Stomach (tissue), 4 donors: ENCODE measurements around the gene SMURF1.
A peak's percentile ranks its signal among the peaks of the same experiment; 100 is the strongest.

Experiments used
- CTCF ChIP-seq, 7 experiments: fragments of 450-650 bp in 4 of 7; fragments of 200-600 bp in 3 of 7; sonication (generic) in 3 of 7; IDR thresholded peaks; one replicate each; pipeline ENCODE4 v1.5.1; 2016 to 2019; ENCODE audit warnings: antibody characterized with exemption in 7 of 7, control low read depth in 2 of 7, mild to moderate bottlenecking in 1 of 7
- EP300 ChIP-seq: sonication (generic); formaldehyde crosslinking; IDR thresholded peaks from one replicate; pipeline ENCODE4 v1.6.1; 2017; ENCODE audit warnings: antibody characterized with exemption
- POLR2A ChIP-seq, 4 donors: fragments of 450-650 bp; IDR thresholded peaks; one replicate each; pipeline ENCODE4 v1.6.1; 2016; ENCODE audit warnings: antibody characterized with exemption in 4 of 4, control low read depth in 2 of 4, mild to moderate bottlenecking in 1 of 4, moderate library complexity in 1 of 4
- POLR2AphosphoS5 ChIP-seq, 3 donors: sonication (generic); formaldehyde crosslinking; IDR thresholded peaks; one replicate each; pipeline ENCODE4 v1.6.1; 2016; ENCODE audit warnings: antibody characterized with exemption in 3 of 3

GRCh38 chr7:99137411-99138180, 6.3 kb downstream of the SMURF1 start:
- TF ChIP-seq POLR2A (IDR thresholded peaks at IDR 0.05) (no peak), CTCF (IDR thresholded peaks at IDR 0.05) (no peak), POLR2AphosphoS5 (IDR thresholded peaks at IDR 0.05) (peak in 1 of 3 donors; percentile 17), EP300 (no peak)
